GM19099 (cell line): Measurements from ENCODE around the gene MEOX1.

ENCODE experiments used
- POLR2A ChIP-seq: IDR thresholded peaks from 3 replicates; pipeline ENCODE4 v1.6.1; 2011; ENCODE audit warnings: low read depth; ENCODE audit not compliant: insufficient read length; ENCODE audit errors: extremely low read depth

Gene MEOX1

GRCh38 chr17:43661699-43662412 lies at the start of gene MEOX1:
Gene MEOX1, minus strand, starts transcription at chr17:43661922. Its CDS starts 388 bp downstream, at chr17:43661534.
- no peak for TF ChIP-seq POLR2A

- no peak for TF ChIP-seq POLR2A
These were observed 48.4 kb upstream of the MEOX1 start for GRCh38 chr17:43710101-43710500.

- TF ChIP-seq POLR2A, result no peak
These were observed 47.5 kb upstream of the MEOX1 start for GRCh38 chr17:43709210-43709609.

GRCh38 chr17:43707184-43707583 lies 45.5 kb upstream of the MEOX1 start:
- no peak for TF ChIP-seq POLR2A

- TF ChIP-seq POLR2A, result no peak
These were observed 44.5 kb upstream of the MEOX1 start for GRCh38 chr17:43706235-43706634.

- no peak for TF ChIP-seq POLR2A
These were observed 41.9 kb upstream of the MEOX1 start for GRCh38 chr17:43703630-43704029.

GRCh38 chr17:43702637-43703036 lies 40.9 kb upstream of the MEOX1 start:
- TF ChIP-seq POLR2A, result no peak

GRCh38 chr17:43701318-43701743 lies 39.6 kb upstream of the MEOX1 start:
- no peak for TF ChIP-seq POLR2A

- no peak for TF ChIP-seq POLR2A
These were observed 37.7 kb upstream of the MEOX1 start for GRCh38 chr17:43699438-43699756.

- TF ChIP-seq POLR2A, result no peak
These were observed 37.1 kb upstream of the MEOX1 start for GRCh38 chr17:43698678-43699437.

- no peak for TF ChIP-seq POLR2A
These were observed 36.2 kb upstream of the MEOX1 start for GRCh38 chr17:43697937-43698336.

- TF ChIP-seq POLR2A, result no peak
These were observed 35.2 kb upstream of the MEOX1 start for GRCh38 chr17:43696891-43697290.

GRCh38 chr17:43695970-43696865 lies 34.5 kb upstream of the MEOX1 start:
- no peak for TF ChIP-seq POLR2A

GRCh38 chr17:43694081-43694870 lies 32.6 kb upstream of the MEOX1 start:
- TF ChIP-seq POLR2A, result no peak

- TF ChIP-seq POLR2A, result no peak
These were observed 29.6 kb upstream of the MEOX1 start for GRCh38 chr17:43691317-43691693.
